A549 (cell line): Measurements from ENCODE around the gene BICD2.

Experiments used
- CBX2 ChIP-seq: fragments of 200-600 bp; sonication (generic); IDR thresholded peaks from 2 replicates; pipeline ENCODE4 v1.6.1; 2016; ENCODE audit warnings: low read depth, mild to moderate bottlenecking, borderline replicate concordance
- CEBPB ChIP-seq, 2 experiments: fragments of >200 bp in 1 of 2; sonication (Bioruptor Twin) in 1 of 2; formaldehyde crosslinking in 1 of 2; IDR thresholded peaks; 2 replicates each; pipeline ENCODE4 v1.6.1; 2012 to 2016
- EP300 ChIP-seq, 2 experiments: fragments of >200 bp; sonication (Bioruptor Twin); formaldehyde crosslinking; IDR thresholded peaks; 2 replicates in 1 of 2; 3 replicates in 1 of 2; pipeline ENCODE4 v1.6.1; 2016 to 2017
- HDAC2 ChIP-seq: fragments of 200-600 bp; sonication (generic); IDR thresholded peaks from 2 replicates; pipeline ENCODE4 v1.6.1; 2016
- HOXA7 ChIP-seq: fragments of 250-450 bp; sonication (Bioruptor Pico); IDR thresholded peaks from 2 replicates; pipeline ENCODE4 v1.5.0; 2020; ENCODE audit warnings: mild to moderate bottlenecking, moderate library complexity
- KDM1A ChIP-seq: fragments of 200-600 bp; sonication (generic); IDR thresholded peaks from 2 replicates; pipeline ENCODE4 v1.6.1; 2016; ENCODE audit warnings: low read depth, mild to moderate bottlenecking
- NR3C1 ChIP-seq: fragments of >200 bp; sonication (Bioruptor Twin); formaldehyde crosslinking; IDR thresholded peaks from 3 replicates; pipeline ENCODE4 v1.6.1; 2017
- POLR2A ChIP-seq: IDR thresholded peaks from 2 replicates; pipeline ENCODE4 v1.6.1; 2012; ENCODE audit warnings: mild to moderate bottlenecking, low read length
- RFX5 ChIP-seq: fragments of 450-650 bp; IDR thresholded peaks from 2 replicates; pipeline ENCODE4 v1.7.1; 2014; ENCODE audit warnings: antibody characterized with exemption, mild to moderate bottlenecking, moderate library complexity
- TF ChIP-seq, protein P1 (sequence below): fragments of 200-600 bp; sonication (generic); IDR thresholded peaks from 2 replicates; pipeline ENCODE4 v1.6.1; 2016; ENCODE audit warnings: antibody characterized with exemption, mild to moderate bottlenecking, moderate library complexity
- TF ChIP-seq, protein P2 (sequence below): fragments of 450-650 bp; IDR thresholded peaks from 2 replicates; pipeline ENCODE4 v1.6.1; 2014; ENCODE audit warnings: antibody characterized with exemption
- TF ChIP-seq, protein P3 (sequence below): fragments of >200 bp; sonication (Bioruptor Twin); formaldehyde crosslinking; IDR thresholded peaks from 3 replicates; pipeline ENCODE4 v1.5.1; 2016

DNA sequence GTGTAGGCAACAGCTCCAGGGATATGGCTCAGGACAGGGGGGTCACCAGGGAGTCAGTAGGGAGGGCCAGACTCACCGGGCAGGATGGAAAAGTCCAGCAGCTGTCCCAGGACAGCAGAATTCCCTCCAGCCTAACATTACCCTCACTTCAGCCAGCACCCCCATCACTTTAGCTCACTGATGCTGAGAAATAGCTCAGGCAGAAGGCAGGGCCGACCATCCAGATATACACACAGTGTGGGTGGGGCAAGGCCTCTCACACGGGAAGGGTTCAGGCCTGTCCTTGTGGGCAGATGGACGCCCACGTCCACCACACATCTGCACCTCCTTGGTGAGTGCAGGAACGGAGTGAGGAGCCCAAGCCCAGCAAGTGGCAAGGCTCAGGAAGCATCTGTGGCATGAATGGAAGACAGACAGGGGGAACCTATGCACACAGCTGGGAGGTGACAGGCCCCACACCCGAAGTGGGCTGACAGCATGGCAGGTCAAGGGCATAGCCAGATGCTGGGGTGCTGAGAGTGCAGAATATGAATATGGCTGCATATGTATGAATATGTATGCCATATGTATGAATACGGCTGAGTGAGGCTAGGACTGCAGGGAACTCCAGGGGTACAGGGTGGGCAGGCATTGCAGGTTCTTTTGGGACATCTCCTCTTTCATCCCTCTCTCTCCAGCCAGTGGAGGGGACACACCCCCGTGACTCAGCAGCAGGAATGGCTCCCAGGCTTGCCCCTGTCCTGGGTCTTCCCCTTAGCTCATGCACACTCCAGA lies 17.0 kb downstream of the BICD2 start:
- TF ChIP-seq, protein P1, sequence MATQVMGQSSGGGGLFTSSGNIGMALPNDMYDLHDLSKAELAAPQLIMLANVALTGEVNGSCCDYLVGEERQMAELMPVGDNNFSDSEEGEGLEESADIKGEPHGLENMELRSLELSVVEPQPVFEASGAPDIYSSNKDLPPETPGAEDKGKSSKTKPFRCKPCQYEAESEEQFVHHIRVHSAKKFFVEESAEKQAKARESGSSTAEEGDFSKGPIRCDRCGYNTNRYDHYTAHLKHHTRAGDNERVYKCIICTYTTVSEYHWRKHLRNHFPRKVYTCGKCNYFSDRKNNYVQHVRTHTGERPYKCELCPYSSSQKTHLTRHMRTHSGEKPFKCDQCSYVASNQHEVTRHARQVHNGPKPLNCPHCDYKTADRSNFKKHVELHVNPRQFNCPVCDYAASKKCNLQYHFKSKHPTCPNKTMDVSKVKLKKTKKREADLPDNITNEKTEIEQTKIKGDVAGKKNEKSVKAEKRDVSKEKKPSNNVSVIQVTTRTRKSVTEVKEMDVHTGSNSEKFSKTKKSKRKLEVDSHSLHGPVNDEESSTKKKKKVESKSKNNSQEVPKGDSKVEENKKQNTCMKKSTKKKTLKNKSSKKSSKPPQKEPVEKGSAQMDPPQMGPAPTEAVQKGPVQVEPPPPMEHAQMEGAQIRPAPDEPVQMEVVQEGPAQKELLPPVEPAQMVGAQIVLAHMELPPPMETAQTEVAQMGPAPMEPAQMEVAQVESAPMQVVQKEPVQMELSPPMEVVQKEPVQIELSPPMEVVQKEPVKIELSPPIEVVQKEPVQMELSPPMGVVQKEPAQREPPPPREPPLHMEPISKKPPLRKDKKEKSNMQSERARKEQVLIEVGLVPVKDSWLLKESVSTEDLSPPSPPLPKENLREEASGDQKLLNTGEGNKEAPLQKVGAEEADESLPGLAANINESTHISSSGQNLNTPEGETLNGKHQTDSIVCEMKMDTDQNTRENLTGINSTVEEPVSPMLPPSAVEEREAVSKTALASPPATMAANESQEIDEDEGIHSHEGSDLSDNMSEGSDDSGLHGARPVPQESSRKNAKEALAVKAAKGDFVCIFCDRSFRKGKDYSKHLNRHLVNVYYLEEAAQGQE = no peak
- no peak for TF ChIP-seq EP300 (IDR thresholded peaks at IDR 0.05)
- TF ChIP-seq, protein P2, sequence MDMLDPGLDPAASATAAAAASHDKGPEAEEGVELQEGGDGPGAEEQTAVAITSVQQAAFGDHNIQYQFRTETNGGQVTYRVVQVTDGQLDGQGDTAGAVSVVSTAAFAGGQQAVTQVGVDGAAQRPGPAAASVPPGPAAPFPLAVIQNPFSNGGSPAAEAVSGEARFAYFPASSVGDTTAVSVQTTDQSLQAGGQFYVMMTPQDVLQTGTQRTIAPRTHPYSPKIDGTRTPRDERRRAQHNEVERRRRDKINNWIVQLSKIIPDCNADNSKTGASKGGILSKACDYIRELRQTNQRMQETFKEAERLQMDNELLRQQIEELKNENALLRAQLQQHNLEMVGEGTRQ = no peak
- TF ChIP-seq NR3C1 = no peak
- no peak for TF ChIP-seq CBX2
- TF ChIP-seq, protein P3, sequence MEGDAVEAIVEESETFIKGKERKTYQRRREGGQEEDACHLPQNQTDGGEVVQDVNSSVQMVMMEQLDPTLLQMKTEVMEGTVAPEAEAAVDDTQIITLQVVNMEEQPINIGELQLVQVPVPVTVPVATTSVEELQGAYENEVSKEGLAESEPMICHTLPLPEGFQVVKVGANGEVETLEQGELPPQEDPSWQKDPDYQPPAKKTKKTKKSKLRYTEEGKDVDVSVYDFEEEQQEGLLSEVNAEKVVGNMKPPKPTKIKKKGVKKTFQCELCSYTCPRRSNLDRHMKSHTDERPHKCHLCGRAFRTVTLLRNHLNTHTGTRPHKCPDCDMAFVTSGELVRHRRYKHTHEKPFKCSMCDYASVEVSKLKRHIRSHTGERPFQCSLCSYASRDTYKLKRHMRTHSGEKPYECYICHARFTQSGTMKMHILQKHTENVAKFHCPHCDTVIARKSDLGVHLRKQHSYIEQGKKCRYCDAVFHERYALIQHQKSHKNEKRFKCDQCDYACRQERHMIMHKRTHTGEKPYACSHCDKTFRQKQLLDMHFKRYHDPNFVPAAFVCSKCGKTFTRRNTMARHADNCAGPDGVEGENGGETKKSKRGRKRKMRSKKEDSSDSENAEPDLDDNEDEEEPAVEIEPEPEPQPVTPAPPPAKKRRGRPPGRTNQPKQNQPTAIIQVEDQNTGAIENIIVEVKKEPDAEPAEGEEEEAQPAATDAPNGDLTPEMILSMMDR = no peak
- no peak for TF ChIP-seq POLR2A
- TF ChIP-seq HOXA7 (CRISPR knock-in tag) = no peak
- TF ChIP-seq HDAC2 = no peak
- no peak for TF ChIP-seq CEBPB (IDR thresholded peaks at IDR 0.05)
- no peak for TF ChIP-seq KDM1A
- no peak for TF ChIP-seq RFX5
